Measurements from ENCODE around the gene FLT4.

DNA sequence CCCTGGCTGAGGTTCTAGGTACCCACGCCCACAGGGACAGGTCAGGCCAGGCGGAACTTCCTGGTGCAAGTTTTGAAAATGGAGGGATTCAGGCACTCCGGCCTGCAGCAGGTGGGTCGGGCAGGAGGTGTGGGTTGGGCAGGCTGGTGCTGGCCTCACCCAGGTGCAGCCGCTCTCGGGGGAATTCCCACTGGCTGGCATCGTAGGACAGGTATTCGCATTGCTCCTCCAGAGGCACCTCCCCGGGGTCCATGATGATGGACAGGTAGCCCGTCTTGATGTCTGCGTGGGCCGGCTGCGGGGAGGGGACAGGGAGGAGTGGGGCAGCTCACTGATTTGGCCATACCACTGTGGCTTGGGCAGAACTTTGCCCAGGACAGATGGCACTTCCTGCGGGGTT lies 29.4 kb downstream of the FLT4 start:
- no peak for TF ChIP-seq POLR2A (IDR thresholded peaks at IDR 0.05)
- no peak for TF ChIP-seq POLR2AphosphoS5 (IDR thresholded peaks at IDR 0.05)
